CD4-positive, alpha-beta T cell (primary cell): ENCODE results near the gene ROBO2. TPM values are rescaled to one million over a fixed set of nuclear protein-coding genes. Genes with fewer than 3 reads are reported as not detected.

Source experiments
- ATAC-seq: fragments of 200-7000 bp; cut with Tn5 transposase; one replicate; pipeline ENCODE4 v1.10.0; 2022; ENCODE audit warnings: mild to moderate bottlenecking; ENCODE audit not compliant: poor library complexity
- CTCF ChIA-PET: fragments of 350-600 bp; sonication (Branson Sonifier 250); formaldehyde crosslinking; loops from one replicate; lab custom pipeline; 2021; ENCODE audit warnings: antibody characterized with exemption, inconsistent platforms; lab: Charles Lee
- POLR2A ChIA-PET: fragments of 350-600 bp; sonication (Branson Sonifier 250); formaldehyde crosslinking; loops from one replicate; lab custom pipeline; 2021; ENCODE audit warnings: antibody characterized with exemption, inconsistent platforms; lab: Charles Lee
- DNase-seq, 14 experiments: peaks; one replicate each; pipeline ENCODE4 v3.0.0-alpha.2; 2013 to 2020; ENCODE audit warnings: mixed read lengths in 2 of 14
- H3K27ac ChIP-seq, 2 donors: one replicate each; pipeline versions ENCODE4 v1.5.1 to v1.7.0; 2013; ENCODE audit warnings: low read length in 2 of 2, low read depth in 1 of 2, mild to moderate bottlenecking in 1 of 2
- H3K27me3 ChIP-seq, 2 experiments: 1 replicate in 1 of 2; 2 replicates in 1 of 2; pipeline versions ENCODE4 v1.6.1 to v1.7.0; 2013; ENCODE audit warnings: low read length in 2 of 2, control low read depth in 1 of 2, mild to moderate bottlenecking in 1 of 2, moderate library complexity in 1 of 2; ENCODE audit not compliant: insufficient read depth in 2 of 2, control insufficient read depth in 1 of 2
- H3K36me3 ChIP-seq: one replicate; pipeline ENCODE4 v1.6.1; 2013; ENCODE audit warnings: low read length, control low read depth; ENCODE audit not compliant: insufficient read depth
- H3K4me1 ChIP-seq: one replicate; pipeline ENCODE4 v1.6.1; 2013; ENCODE audit warnings: low read length, control low read depth; ENCODE audit not compliant: insufficient read depth
- H3K4me3 ChIP-seq: one replicate; pipeline ENCODE4 v1.5.1; 2013; ENCODE audit warnings: mild to moderate bottlenecking, low read length, moderate library complexity
- H3K9me3 ChIP-seq, 2 experiments: 1 replicate in 1 of 2; 2 replicates in 1 of 2; pipeline versions ENCODE4 v1.6.1 to v1.7.0; 2013; ENCODE audit warnings: low read length in 2 of 2, mild to moderate bottlenecking in 2 of 2, control low read depth in 1 of 2, moderate library complexity in 1 of 2; ENCODE audit not compliant: control insufficient read depth in 1 of 2, insufficient read depth in 1 of 2
- H3K27ac Mint-ChIP-seq: one replicate; pipeline ENCODE4 v1.8.0; 2020; ENCODE audit warnings: mixed read lengths
- H3K27me3 Mint-ChIP-seq: one replicate; pipeline ENCODE4 v1.8.0; 2021; ENCODE audit warnings: mixed read lengths
- H3K36me3 Mint-ChIP-seq: one replicate; pipeline ENCODE4 v1.8.0; 2021; ENCODE audit warnings: low read depth, mixed read lengths
- H3K4me1 Mint-ChIP-seq: one replicate; pipeline ENCODE4 v1.8.0; 2021; ENCODE audit warnings: low read depth, mixed read lengths
- H3K4me3 Mint-ChIP-seq: one replicate; pipeline ENCODE4 v1.8.0; 2020; ENCODE audit warnings: mild to moderate bottlenecking, mixed read lengths
- H3K9me3 Mint-ChIP-seq: one replicate; pipeline ENCODE4 v1.8.0; 2020; ENCODE audit warnings: mixed read lengths
- intact Hi-C, 2 experiments: fragments of 100-400 bp; cut with DNase I in 1 of 2; cut with micrococcal nuclease in 1 of 2; formaldehyde crosslinking; loops; one replicate each; pipeline versions ENCODE4 v1.15.1 to v1.9.0; 2023 to 2025; cut with DNase I, micrococcal nuclease
- total RNA-seq, 174 experiments: library from RNA in 2 of 174; stranded (reverse) in 2 of 174; gene quantifications; one replicate each; pipeline ENCODE4 v1.2.3 and lab custom pipeline; 2021 to 2026
- TF ChIP-seq, protein P1 (sequence below): fragments of 200-600 bp; IDR thresholded peaks from one replicate; pipeline ENCODE4 v1.8.0; 2022; ENCODE audit warnings: antibody characterized with exemption, mild to moderate bottlenecking

Gene ROBO2
- total RNA-seq, 2 experiments from 2014 or later = not detected

DNA sequence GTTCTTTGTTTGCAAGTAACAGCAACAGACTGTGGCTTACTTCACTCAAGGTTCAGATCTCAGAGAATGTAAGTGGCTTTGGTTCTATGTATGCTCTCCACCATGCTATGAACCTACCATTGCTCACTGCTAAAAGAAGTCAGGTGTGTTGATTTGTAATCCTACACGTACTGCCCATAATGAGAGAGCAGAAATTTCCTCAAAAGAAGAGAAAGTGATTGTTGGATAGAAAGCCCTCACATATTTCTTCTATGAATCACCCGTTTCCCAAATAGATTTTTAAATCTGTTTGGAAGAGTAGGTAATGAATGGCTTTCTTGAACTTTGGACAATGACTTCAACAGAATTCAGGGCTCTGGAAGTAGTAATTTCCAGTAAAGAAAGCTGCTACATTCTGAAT, 565.4 kb downstream of the ROBO2 start:
- Mint-ChIP-seq H3K9me3 (peaks cover 19% of the 10 kb centered on the region), H3K36me3 (no peaks in the 10 kb centered on the region), H3K4me1 (no peaks in the 10 kb centered on the region), H3K27ac (no peak overlapping the region), H3K4me3 (no peak overlapping the region), H3K27me3 (no peaks in the 10 kb centered on the region)
- Histone ChIP-seq H3K36me3 (no peaks in the 10 kb centered on the region), H3K4me1 (no peaks in the 10 kb centered on the region), H3K27ac (no peak overlapping the region), H3K9me3 (no peaks in the 10 kb centered on the region), H3K27me3 (no peaks in the 10 kb centered on the region), H3K4me3 (no peak overlapping the region)
- intact Hi-C loops = no loop called here
- ChIA-PET CTCF (no interaction called here), POLR2A (no interaction called here)
- DNase-seq (no peak), ATAC-seq (no peak)
- TF ChIP-seq, protein P1, sequence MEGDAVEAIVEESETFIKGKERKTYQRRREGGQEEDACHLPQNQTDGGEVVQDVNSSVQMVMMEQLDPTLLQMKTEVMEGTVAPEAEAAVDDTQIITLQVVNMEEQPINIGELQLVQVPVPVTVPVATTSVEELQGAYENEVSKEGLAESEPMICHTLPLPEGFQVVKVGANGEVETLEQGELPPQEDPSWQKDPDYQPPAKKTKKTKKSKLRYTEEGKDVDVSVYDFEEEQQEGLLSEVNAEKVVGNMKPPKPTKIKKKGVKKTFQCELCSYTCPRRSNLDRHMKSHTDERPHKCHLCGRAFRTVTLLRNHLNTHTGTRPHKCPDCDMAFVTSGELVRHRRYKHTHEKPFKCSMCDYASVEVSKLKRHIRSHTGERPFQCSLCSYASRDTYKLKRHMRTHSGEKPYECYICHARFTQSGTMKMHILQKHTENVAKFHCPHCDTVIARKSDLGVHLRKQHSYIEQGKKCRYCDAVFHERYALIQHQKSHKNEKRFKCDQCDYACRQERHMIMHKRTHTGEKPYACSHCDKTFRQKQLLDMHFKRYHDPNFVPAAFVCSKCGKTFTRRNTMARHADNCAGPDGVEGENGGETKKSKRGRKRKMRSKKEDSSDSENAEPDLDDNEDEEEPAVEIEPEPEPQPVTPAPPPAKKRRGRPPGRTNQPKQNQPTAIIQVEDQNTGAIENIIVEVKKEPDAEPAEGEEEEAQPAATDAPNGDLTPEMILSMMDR = no peak

DNA sequence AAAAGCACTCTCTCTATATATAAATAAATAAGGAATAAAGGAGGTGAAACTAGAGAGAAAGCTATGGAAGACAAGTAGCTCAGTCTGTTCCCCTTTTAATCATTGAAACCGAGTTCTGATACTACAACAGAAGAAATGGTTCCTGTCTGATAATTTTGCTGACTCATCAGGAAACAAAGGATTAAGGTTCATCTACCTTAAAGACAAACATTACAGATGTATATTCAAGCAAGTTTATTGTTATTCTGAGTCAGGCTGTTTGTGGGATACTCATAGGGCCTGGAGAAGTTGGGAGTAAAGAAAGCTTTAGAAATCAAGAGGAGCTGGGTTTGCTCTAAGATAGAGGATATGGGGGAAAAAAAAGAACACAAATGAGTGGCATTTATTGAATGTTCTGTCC, 566.0 kb downstream of the ROBO2 start:
- ATAC-seq (no peak), DNase-seq (no peak)
- Histone ChIP-seq H3K27me3 (no peaks in the 10 kb centered on the region), H3K4me3 (no peak overlapping the region), H3K27ac (no peak overlapping the region), H3K36me3 (no peaks in the 10 kb centered on the region), H3K4me1 (no peaks in the 10 kb centered on the region), H3K9me3 (peaks cover 0 to 1% of the 10 kb centered on the region in 2 experiments)
- ChIA-PET CTCF (no interaction called here), POLR2A (no interaction called here)
- intact Hi-C loops = no loop called here
- Mint-ChIP-seq H3K9me3 (peaks cover 17% of the 10 kb centered on the region), H3K36me3 (no peaks in the 10 kb centered on the region), H3K4me3 (no peak overlapping the region), H3K27me3 (no peaks in the 10 kb centered on the region), H3K27ac (no peak overlapping the region), H3K4me1 (no peaks in the 10 kb centered on the region)
- TF ChIP-seq, protein P1 = no peak

GRCh38 chr3:77606372-77606771, 566.5 kb downstream of the ROBO2 start:
- Mint-ChIP-seq H3K4me1 (no peaks in the 10 kb centered on the region), H3K4me3 (no peak overlapping the region), H3K9me3 (peaks cover 17% of the 10 kb centered on the region), H3K36me3 (no peaks in the 10 kb centered on the region), H3K27ac (no peak overlapping the region), H3K27me3 (no peaks in the 10 kb centered on the region)
- intact Hi-C loops = no loop called here
- H3K27ac ChIP-seq = no peak overlapping the region
- TF ChIP-seq, protein P1 = no peak
- ChIA-PET CTCF (no interaction called here), POLR2A (no interaction called here)
- DNase-seq (no peak), ATAC-seq (no peak)
- peaks cover 0 to 5% of the 10 kb centered on the region in 2 experiments for H3K9me3 ChIP-seq
- H3K4me3 ChIP-seq = no peak overlapping the region
- H3K36me3 ChIP-seq = no peaks in the 10 kb centered on the region
- H3K4me1 ChIP-seq = no peaks in the 10 kb centered on the region
- H3K27me3 ChIP-seq = no peaks in the 10 kb centered on the region
